Trophoblast cell (in vitro differentiated cells and primary cell): Measurements from ENCODE around the gene CCNL2. TPM values are rescaled to one million over a fixed set of nuclear protein-coding genes. Genes with fewer than 3 reads are reported as not detected.
"Not testable (repeated sequence)": the region's sequence is repeated elsewhere in the genome, so short reads cannot be mapped to it uniquely, and the experiment has no call there.

Experiments used
- DNase-seq, 2 donors: peaks; one replicate each; pipeline ENCODE4 v3.0.0-alpha.2; 2016
- H2AFZ ChIP-seq: 2 replicates; pipeline ENCODE4 v1.6.1; 2013; ENCODE audit warnings: low read length, moderate library complexity, mild to moderate bottlenecking; ENCODE audit not compliant: insufficient read depth, poor library complexity
- H2AK5ac ChIP-seq: 2 replicates; pipeline ENCODE4 v1.6.1; 2013; ENCODE audit warnings: mild to moderate bottlenecking, low read length
- H2BK120ac ChIP-seq: 2 replicates; pipeline ENCODE4 v1.6.1; 2013; ENCODE audit warnings: low read length, mild to moderate bottlenecking, moderate library complexity; ENCODE audit not compliant: insufficient read depth, poor library complexity
- H2BK12ac ChIP-seq: 2 replicates; pipeline ENCODE4 v1.6.1; 2013; ENCODE audit warnings: mild to moderate bottlenecking, low read length, moderate library complexity
- H2BK5ac ChIP-seq: 2 replicates; pipeline ENCODE4 v1.6.1; 2013; ENCODE audit warnings: low read length, low read depth, moderate library complexity, mild to moderate bottlenecking; ENCODE audit not compliant: poor library complexity
- H3K14ac ChIP-seq: 2 replicates; pipeline ENCODE4 v1.6.1; 2013; ENCODE audit warnings: mild to moderate bottlenecking, low read length
- H3K18ac ChIP-seq: 2 replicates; pipeline ENCODE4 v1.6.1; 2013; ENCODE audit warnings: mild to moderate bottlenecking, low read length
- H3K23ac ChIP-seq: 2 replicates; pipeline ENCODE4 v1.6.1; 2013; ENCODE audit warnings: low read length
- H3K27ac ChIP-seq: 2 replicates; pipeline ENCODE4 v1.5.1; 2013; ENCODE audit warnings: low read depth, mild to moderate bottlenecking, inconsistent platforms, low read length, moderate library complexity
- H3K27me3 ChIP-seq: 2 replicates; pipeline ENCODE4 v1.6.1; 2013; ENCODE audit warnings: inconsistent platforms, mild to moderate bottlenecking, low read length, moderate library complexity; ENCODE audit not compliant: insufficient read depth
- H3K36me3 ChIP-seq, 2 experiments: 1 replicate in 1 of 2; 2 replicates in 1 of 2; pipeline ENCODE4 v1.6.1; 2013; ENCODE audit warnings: low read length in 2 of 2, mild to moderate bottlenecking in 2 of 2, moderate library complexity in 1 of 2; ENCODE audit not compliant: insufficient read depth in 2 of 2, control insufficient read depth in 1 of 2
- H3K4ac ChIP-seq: 2 replicates; pipeline ENCODE4 v1.6.1; 2013; ENCODE audit warnings: low read depth, mild to moderate bottlenecking, low read length, moderate library complexity
- H3K4me1 ChIP-seq, 2 experiments: 1 replicate in 1 of 2; 2 replicates in 1 of 2; pipeline ENCODE4 v1.6.1; 2013; ENCODE audit warnings: low read length in 2 of 2, mild to moderate bottlenecking in 2 of 2, moderate library complexity in 1 of 2; ENCODE audit not compliant: insufficient read depth in 2 of 2, control insufficient read depth in 1 of 2
- H3K4me2 ChIP-seq: 2 replicates; pipeline ENCODE4 v1.6.1; 2013; ENCODE audit warnings: inconsistent platforms, mild to moderate bottlenecking, low read length, moderate library complexity
- H3K4me3 ChIP-seq: 2 replicates; pipeline ENCODE4 v1.5.1; 2013; ENCODE audit warnings: mild to moderate bottlenecking, low read depth, low read length, inconsistent platforms
- H3K79me1 ChIP-seq: one replicate; pipeline ENCODE4 v1.6.1; 2013; ENCODE audit warnings: low read length
- H3K79me2 ChIP-seq: 2 replicates; pipeline ENCODE4 v1.6.1; 2013; ENCODE audit warnings: low read length, mild to moderate bottlenecking; ENCODE audit not compliant: control insufficient read depth, insufficient read depth, poor library complexity
- H3K9ac ChIP-seq: 2 replicates; pipeline ENCODE4 v1.6.1; 2013; ENCODE audit warnings: mild to moderate bottlenecking, low read length
- H3K9me3 ChIP-seq: 2 replicates; pipeline ENCODE4 v1.6.1; 2013; ENCODE audit warnings: low read depth, mild to moderate bottlenecking, control low read depth, inconsistent platforms, low read length; ENCODE audit not compliant: insufficient read depth
- H4K12ac ChIP-seq: 2 replicates; pipeline ENCODE4 v1.6.1; 2013; ENCODE audit warnings: low read depth, mild to moderate bottlenecking, low read length, moderate library complexity
- H4K8ac ChIP-seq: 2 replicates; pipeline ENCODE4 v1.6.1; 2013; ENCODE audit warnings: low read depth, mild to moderate bottlenecking, low read length, moderate library complexity
- H4K91ac ChIP-seq: one replicate; pipeline ENCODE4 v1.6.1; 2013; ENCODE audit warnings: low read depth, mild to moderate bottlenecking, low read length, moderate library complexity
- WGBS: extraction: QIAGEN DNeasy Blood & Tissue Kit; methylation state at CpG from one replicate; pipeline ENCODE4 v1.1.7; 2013; ENCODE audit warnings: missing lambda C conversion rate; ENCODE audit not compliant: insufficient read length, insufficient coverage; ENCODE audit errors: extremely low coverage; 5-methylcytosine and 5-hydroxymethylcytosine counted together
- polyA plus RNA-seq: library from polyadenylated mRNA; stranded (reverse); fragments of 200-250 nt; gene quantifications from 2 replicates; pipeline ENCODE4 v1.2.3, GENCODE V29; 2013

CCNL2 gene
- 113 and 119 TPM in 2 replicates for polyA plus RNA-seq

DNA sequence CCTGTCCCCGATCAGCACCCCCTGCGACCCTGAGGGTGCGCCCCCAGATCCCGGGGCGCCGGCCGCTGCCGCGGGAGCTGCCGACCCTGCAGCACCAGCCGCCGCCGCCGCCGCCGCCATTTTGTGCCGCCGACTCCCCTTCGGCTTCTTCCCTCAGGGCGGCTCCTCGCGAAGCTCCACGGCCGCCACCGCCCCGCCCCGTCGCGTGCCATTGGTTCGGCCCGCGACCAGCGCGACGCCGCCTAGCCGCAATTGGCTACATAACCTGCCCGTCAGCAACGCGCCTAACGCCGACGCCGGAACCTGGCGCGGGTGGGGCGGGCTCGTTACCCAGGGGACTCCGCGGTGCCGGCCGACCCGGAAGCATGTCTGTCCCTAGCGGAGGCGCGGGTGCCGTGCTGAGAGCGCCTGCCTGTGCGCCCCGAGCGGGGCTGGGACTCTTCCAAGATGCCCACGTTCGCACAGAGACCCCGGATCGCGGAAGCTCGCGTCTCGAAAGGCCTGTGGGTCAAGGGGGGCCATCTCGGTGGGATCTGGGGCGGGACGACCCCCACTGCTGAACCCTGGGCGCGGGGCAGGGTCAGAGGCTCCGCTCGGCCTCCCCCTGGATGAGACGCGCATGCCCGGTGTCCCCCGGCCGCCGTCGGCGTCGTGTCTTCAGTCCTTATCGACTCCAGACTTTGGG is at the start of gene CCNL2:
CCNL2 (minus strand) TSS at position 149 of the 685 bp plus-strand sequence; CDS start at position 120, 29 bp downstream.
- Histone ChIP-seq H3K23ac (no peak within 1 kb of the TSS), H2BK12ac (peak within 1 kb of the TSS; percentile 16), H4K91ac (peak within 1 kb of the TSS; percentile 98), H2AK5ac (peak within 1 kb of the TSS; percentile 99), H2BK5ac (peak within 1 kb of the TSS; percentile 88), H3K14ac (peak within 1 kb of the TSS; percentile 99), H2AFZ (peak within 1 kb of the TSS; percentile 88), H3K27me3 (no peaks in the 10 kb centered on the region), H3K4ac (peak within 1 kb of the TSS; percentile 100), H2BK120ac (peak within 1 kb of the TSS; percentile 95), H3K18ac (peak within 1 kb of the TSS; percentile 97), H3K79me1 (peaks cover 12% of the 10 kb centered on the region), H3K4me3 (peak within 1 kb of the TSS; percentile 99), H3K4me1 (peaks cover 17 to 18% of the 10 kb centered on the region in 2 experiments), H3K9ac (peak within 1 kb of the TSS; percentile 100), H3K9me3 (no peaks in the 10 kb centered on the region), H4K12ac (peak within 1 kb of the TSS; percentile 99), H3K36me3 (peaks cover 57 to 59% of the 10 kb centered on the region in 2 experiments), H4K8ac (peak within 1 kb of the TSS; percentile 98), H3K79me2 (peaks cover 20% of the 10 kb centered on the region), H3K4me2 (peak within 1 kb of the TSS; percentile 96), H3K27ac (peak within 1 kb of the TSS; percentile 74)
- DNase-seq = peak; percentile 99 to 100
- WGBS = no CpG with 5 or more reads among the region's 86 CpGs

DNA sequence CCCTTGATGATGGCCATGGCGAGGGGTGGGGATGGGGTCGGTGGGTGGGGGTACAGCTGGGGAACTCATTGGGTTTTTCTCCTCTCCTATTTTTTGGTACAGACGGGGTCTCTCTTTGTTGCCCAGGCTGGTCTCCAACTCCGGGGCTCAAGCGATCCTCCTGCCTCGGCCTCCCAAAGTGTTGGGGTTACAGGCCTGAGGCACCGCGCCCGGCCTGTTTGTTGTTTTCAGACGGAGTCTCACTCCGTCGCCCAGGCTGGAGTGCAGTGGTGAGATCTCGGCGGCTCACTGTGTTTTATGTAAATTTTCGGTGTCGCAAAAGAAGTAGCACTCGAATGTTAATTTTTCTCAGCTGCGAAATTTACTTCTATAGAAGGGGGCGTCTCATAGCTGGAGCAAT is 47.5 kb upstream of the CCNL2 start:
- not testable (repeated sequence) for H3K9ac ChIP-seq

DNA sequence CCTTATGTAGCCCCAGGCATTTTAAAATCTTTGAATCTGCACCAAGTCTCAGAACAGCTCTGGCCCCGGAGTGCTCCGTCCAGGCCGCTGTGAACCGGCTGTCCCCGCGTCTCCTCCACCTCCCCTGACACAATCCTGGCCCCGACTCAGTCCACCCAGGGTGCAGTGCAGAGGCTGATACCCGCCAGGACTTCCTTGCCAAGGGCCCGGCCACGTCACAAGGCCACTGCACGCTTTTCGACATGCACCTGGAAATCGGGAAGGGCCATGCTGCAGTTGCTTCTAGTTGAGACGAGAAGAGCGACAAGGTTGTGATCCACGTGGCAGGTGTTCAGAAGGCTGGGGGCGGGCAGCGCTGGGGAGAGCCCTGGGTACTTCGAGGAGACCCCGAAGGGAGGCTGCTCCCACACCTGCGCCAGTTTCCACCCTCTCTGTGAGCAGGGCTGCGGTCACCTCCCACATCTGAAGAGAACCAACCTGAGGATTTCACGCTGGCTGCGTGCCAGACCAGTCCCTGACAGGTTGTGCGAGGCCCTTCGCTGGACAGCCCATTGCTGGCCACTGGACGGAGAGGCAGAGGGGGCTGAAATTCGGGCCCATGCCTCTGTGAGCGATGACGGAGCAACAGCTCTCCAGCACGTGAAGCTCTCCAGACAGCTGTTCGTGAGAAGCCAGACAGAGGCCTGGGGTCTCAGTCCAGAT is 43.1 kb upstream of the CCNL2 start:
- H4K8ac ChIP-seq = no peak overlapping the region
- no peak overlapping the region for H3K23ac ChIP-seq
- no peak overlapping the region for H2AFZ ChIP-seq
- H3K4me3 ChIP-seq = no peak overlapping the region
- no peaks in the 10 kb centered on the region for H3K9me3 ChIP-seq
- H3K27ac ChIP-seq = no peak overlapping the region
- peaks cover 7 to 14% of the 10 kb centered on the region in 2 experiments for H3K4me1 ChIP-seq
- no peak overlapping the region for H3K9ac ChIP-seq
- H3K36me3 ChIP-seq = peaks cover 20 to 23% of the 10 kb centered on the region in 2 experiments
- no peak overlapping the region for H3K4me2 ChIP-seq
- H4K12ac ChIP-seq = no peak overlapping the region
- no peak for DNase-seq
- no peak overlapping the region for H2BK12ac ChIP-seq
- no CpG with 5 or more reads among the region's 32 CpGs for WGBS
- no peak overlapping the region for H2AK5ac ChIP-seq
- H3K4ac ChIP-seq = no peak overlapping the region
- H3K79me2 ChIP-seq = no peaks in the 10 kb centered on the region
- no peak overlapping the region for H3K18ac ChIP-seq
- no peak overlapping the region for H2BK5ac ChIP-seq
- no peaks in the 10 kb centered on the region for H3K79me1 ChIP-seq
- H3K14ac ChIP-seq = no peak overlapping the region
- no peak overlapping the region for H2BK120ac ChIP-seq
- H3K27me3 ChIP-seq = no peaks in the 10 kb centered on the region
- H4K91ac ChIP-seq = no peak overlapping the region

More for the DNA sequence above, 47.5 kb upstream of the CCNL2 start:
- not testable (repeated sequence) for H2BK5ac ChIP-seq, H4K8ac ChIP-seq, H2AFZ ChIP-seq, H2BK120ac ChIP-seq, DNase-seq, H3K18ac ChIP-seq, H3K36me3 ChIP-seq, H3K4me1 ChIP-seq, H2BK12ac ChIP-seq, H3K4me3 ChIP-seq, H3K27me3 ChIP-seq, H3K23ac ChIP-seq, H3K9me3 ChIP-seq, H3K14ac ChIP-seq, H3K79me1 ChIP-seq, H2AK5ac ChIP-seq, H4K12ac ChIP-seq, H3K27ac ChIP-seq, H4K91ac ChIP-seq, H3K4me2 ChIP-seq, H3K4ac ChIP-seq, H3K79me2 ChIP-seq
- no CpG with 5 or more reads among the region's 19 CpGs for WGBS

DNA sequence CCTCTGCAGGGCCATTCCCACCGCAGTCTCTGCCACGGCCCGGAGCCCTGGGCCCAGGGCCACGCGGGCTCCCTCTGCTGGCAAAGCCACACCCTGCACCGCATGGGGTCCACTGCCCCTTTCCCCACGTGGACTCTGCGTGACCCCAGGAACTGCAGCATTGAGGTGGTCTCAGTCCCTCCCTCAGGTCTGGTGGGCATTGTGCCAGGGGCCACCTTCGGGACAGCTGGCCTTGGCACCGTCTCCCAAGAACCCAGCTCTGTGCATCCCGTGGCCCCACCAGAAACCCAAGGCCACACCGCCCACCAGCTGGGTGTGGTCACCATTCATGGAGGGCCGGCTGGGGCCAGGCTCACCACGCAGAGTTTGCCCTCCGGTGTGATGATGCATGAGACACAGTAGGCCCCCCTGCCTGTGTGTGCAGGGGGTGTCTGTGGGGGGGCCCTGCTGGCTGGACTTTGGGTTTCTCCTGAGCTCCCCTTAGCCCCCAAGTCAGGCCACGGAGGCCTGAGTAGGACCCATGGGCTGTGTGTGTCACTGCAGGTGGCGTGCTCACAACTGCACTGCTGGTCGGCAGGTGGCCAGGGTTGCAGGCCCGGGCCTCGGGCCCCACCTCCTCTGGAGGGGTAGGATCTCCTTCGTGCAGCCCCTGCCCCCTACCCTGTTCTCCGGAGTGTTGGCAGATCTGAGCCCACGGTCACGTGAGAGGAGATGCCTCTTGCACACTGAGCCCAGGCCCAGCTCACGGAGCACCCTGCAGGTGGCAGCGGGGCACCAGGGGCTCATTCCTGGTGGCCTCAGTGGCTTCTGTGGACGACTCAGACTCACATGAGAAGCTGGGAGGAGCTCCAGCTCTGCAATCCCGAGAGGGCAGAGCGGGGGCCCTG is 42.1 kb upstream of the CCNL2 start:
- Histone ChIP-seq H4K8ac (no peak overlapping the region), H3K9ac (no peak overlapping the region), H2AK5ac (no peak overlapping the region), H3K36me3 (peaks cover 20 to 23% of the 10 kb centered on the region in 2 experiments), H3K79me2 (peaks cover 4% of the 10 kb centered on the region), H3K23ac (no peak overlapping the region), H4K91ac (no peak overlapping the region), H3K79me1 (peaks cover 2% of the 10 kb centered on the region), H3K4me3 (no peak overlapping the region), H4K12ac (no peak overlapping the region), H3K14ac (no peak overlapping the region), H2AFZ (no peak overlapping the region), H3K27ac (no peak overlapping the region), H2BK12ac (no peak overlapping the region), H3K4me2 (no peak overlapping the region), H3K4ac (no peak overlapping the region), H2BK5ac (no peak overlapping the region), H2BK120ac (no peak overlapping the region), H3K9me3 (no peaks in the 10 kb centered on the region), H3K4me1 (peaks cover 16 to 22% of the 10 kb centered on the region in 2 experiments), H3K18ac (peak overlapping the region; percentile 5), H3K27me3 (no peaks in the 10 kb centered on the region)
- no CpG with 5 or more reads among the region's 29 CpGs for WGBS
- DNase-seq = peak; percentile 41 to 74
